SU-DHL-6 (cell line): ENCODE measurements around the gene RBM22.

ENCODE experiments used
- H2AFZ ChIP-seq: fragments of 200-600 bp; sonication (generic); 2 replicates; pipeline ENCODE4 v1.6.1; 2014; ENCODE audit warnings: low read depth, mild to moderate bottlenecking, moderate library complexity, mixed read lengths, antibody characterized with exemption, low read length; ENCODE audit not compliant: severe bottlenecking
- H3F3A ChIP-seq: fragments of 200-600 bp; shearing (Covaris generic); 2 replicates; pipeline ENCODE4 v1.6.0; 2016; ENCODE audit warnings: antibody characterized with exemption, mild to moderate bottlenecking; ENCODE audit not compliant: insufficient read depth
- H3K27ac ChIP-seq: fragments of 200-600 bp; sonication (generic); 2 replicates; pipeline ENCODE4 v1.5.1; 2016; ENCODE audit warnings: low read depth, mild to moderate bottlenecking, low read length, moderate library complexity, mixed read lengths
- H3K27me3 ChIP-seq: fragments of 200-600 bp; sonication (generic), shearing (Covaris generic); 2 replicates; pipeline ENCODE4 v1.6.0; 2014; ENCODE audit warnings: mild to moderate bottlenecking, low read length
- H3K36me3 ChIP-seq: fragments of 200-600 bp; sonication (generic); 2 replicates; pipeline ENCODE4 v1.6.1; 2014; ENCODE audit warnings: mild to moderate bottlenecking, low read length, mixed read lengths
- H3K4me2 ChIP-seq: fragments of 300-600, 200-600 bp; shearing (Covaris generic), sonication (generic); 2 replicates; pipeline ENCODE4 v1.6.0; 2014; ENCODE audit warnings: low read length, low read depth, mild to moderate bottlenecking; ENCODE audit not compliant: poor library complexity, severe bottlenecking
- H3K4me3 ChIP-seq: fragments of 200-600 bp; sonication (generic); 2 replicates; pipeline ENCODE4 v1.5.1; 2014; ENCODE audit warnings: antibody characterized with exemption, low read length, mild to moderate bottlenecking, mixed read lengths; ENCODE audit not compliant: insufficient read depth, poor library complexity, severe bottlenecking
- H3K79me2 ChIP-seq: fragments of 200-600 bp; sonication (generic); 2 replicates; pipeline ENCODE4 v1.6.1; 2014; ENCODE audit warnings: mild to moderate bottlenecking, low read length, moderate library complexity; ENCODE audit not compliant: insufficient read depth
- H3K9ac ChIP-seq: fragments of 200-600 bp; sonication (generic); 2 replicates; pipeline ENCODE4 v1.7.0; 2014; ENCODE audit warnings: mild to moderate bottlenecking, low read length
- H3K9me2 ChIP-seq: fragments of 200-600 bp; sonication (generic); replicated peaks from 2 replicates; pipeline ENCODE4 v1.6.1; 2014; ENCODE audit warnings: low read length; ENCODE audit not compliant: insufficient read depth
- H3K9me3 ChIP-seq: fragments of 200-600 bp; sonication (generic); 2 replicates; pipeline ENCODE4 v1.6.1; 2014; ENCODE audit warnings: low read length, mixed read lengths; ENCODE audit not compliant: insufficient read depth
- H4K20me1 ChIP-seq: fragments of 200-600 bp; sonication (generic); 2 replicates; pipeline ENCODE4 v1.6.1; 2014; ENCODE audit warnings: low read depth, mild to moderate bottlenecking, antibody characterized with exemption, low read length, moderate library complexity, mixed read lengths
- CTCF ChIP-seq: fragments of 200-600 bp; sonication (generic); IDR thresholded peaks from one replicate; pipeline ENCODE4 v1.5.1; 2017; ENCODE audit warnings: antibody characterized with exemption, mild to moderate bottlenecking, low read length, moderate library complexity; ENCODE audit not compliant: insufficient read depth, poor library complexity, severe bottlenecking
- EZH2phosphoT487 ChIP-seq: fragments of 200-600 bp; sonication (generic), shearing (Covaris generic); conservative IDR thresholded peaks from 2 replicates; pipeline ENCODE4 v1.6.1; 2018; ENCODE audit warnings: mild to moderate bottlenecking, antibody characterized with exemption, low read length, moderate library complexity, mixed read lengths

RBM22 gene

GRCh38 chr5:150731669-150732242 is 30.9 kb upstream of the RBM22 start:
- H3F3A ChIP-seq: peaks cover 7% of the 10 kb centered on the region; the same call in 1 of the 2 replicates
- H3K27ac ChIP-seq: no peak overlapping the region
- H3K4me2 ChIP-seq: no peak overlapping the region
- H4K20me1 ChIP-seq: no peaks in the 10 kb centered on the region
- H3K9ac ChIP-seq: no peak overlapping the region
- no peaks in the 10 kb centered on the region for H3K9me3 ChIP-seq
- H2AFZ ChIP-seq: no peak overlapping the region
- H3K79me2 ChIP-seq: peaks cover 16% of the 10 kb centered on the region; the same call in 1 of the 2 replicates
- H3K36me3 ChIP-seq: peaks cover 39% of the 10 kb centered on the region
- TF ChIP-seq EZH2phosphoT487 (no peak), CTCF (no peak)
- H3K4me3 ChIP-seq: no peak overlapping the region
- H3K9me2 ChIP-seq: no peaks in the 10 kb centered on the region
- no peaks in the 10 kb centered on the region for H3K27me3 ChIP-seq

- no peak overlapping the region for H3K9ac ChIP-seq
- no peak overlapping the region for H3K27ac ChIP-seq
- peaks cover 10% of the 10 kb centered on the region; the same call in 1 of the 2 replicates for H3K79me2 ChIP-seq
Measured at GRCh38 chr5:150729859-150730258, 29.0 kb upstream of the RBM22 start.

GRCh38 chr5:150723845-150724244 is 23.0 kb upstream of the RBM22 start:
- Histone ChIP-seq H3K36me3 (peaks cover 63% of the 10 kb centered on the region), H2AFZ (no peak overlapping the region), H3K27ac (no peak overlapping the region), H3K4me2 (no peak overlapping the region), H3K79me2 (no peaks in the 10 kb centered on the region), H3K27me3 (no peaks in the 10 kb centered on the region), H4K20me1 (no peaks in the 10 kb centered on the region), H3F3A (peaks cover 7% of the 10 kb centered on the region; the same call in 1 of the 2 replicates), H3K9me3 (no peaks in the 10 kb centered on the region), H3K9me2 (no peaks in the 10 kb centered on the region), H3K4me3 (no peak overlapping the region), H3K9ac (no peak overlapping the region)
- TF ChIP-seq EZH2phosphoT487: no peak
- no peak for TF ChIP-seq CTCF

More at GRCh38 chr5:150729859-150730258, 29.0 kb upstream of the RBM22 start:
- Histone ChIP-seq H3K36me3 (peaks cover 43% of the 10 kb centered on the region), H3K4me2 (no peak overlapping the region), H3K4me3 (no peak overlapping the region), H3K27me3 (no peaks in the 10 kb centered on the region), H3F3A (peaks cover 7% of the 10 kb centered on the region; the same call in 1 of the 2 replicates), H4K20me1 (no peaks in the 10 kb centered on the region), H3K9me3 (no peaks in the 10 kb centered on the region), H2AFZ (no peak overlapping the region), H3K9me2 (no peaks in the 10 kb centered on the region)
- TF ChIP-seq EZH2phosphoT487: no peak
- no peak for TF ChIP-seq CTCF
